CMK (cell line): ENCODE data around the gene MTMR10.

Experiments
- DNase-seq: peaks from one replicate; pipeline ENCODE4 v3.0.0-alpha.2; 2010; ENCODE audit warnings: low read depth

MTMR10 gene

DNA sequence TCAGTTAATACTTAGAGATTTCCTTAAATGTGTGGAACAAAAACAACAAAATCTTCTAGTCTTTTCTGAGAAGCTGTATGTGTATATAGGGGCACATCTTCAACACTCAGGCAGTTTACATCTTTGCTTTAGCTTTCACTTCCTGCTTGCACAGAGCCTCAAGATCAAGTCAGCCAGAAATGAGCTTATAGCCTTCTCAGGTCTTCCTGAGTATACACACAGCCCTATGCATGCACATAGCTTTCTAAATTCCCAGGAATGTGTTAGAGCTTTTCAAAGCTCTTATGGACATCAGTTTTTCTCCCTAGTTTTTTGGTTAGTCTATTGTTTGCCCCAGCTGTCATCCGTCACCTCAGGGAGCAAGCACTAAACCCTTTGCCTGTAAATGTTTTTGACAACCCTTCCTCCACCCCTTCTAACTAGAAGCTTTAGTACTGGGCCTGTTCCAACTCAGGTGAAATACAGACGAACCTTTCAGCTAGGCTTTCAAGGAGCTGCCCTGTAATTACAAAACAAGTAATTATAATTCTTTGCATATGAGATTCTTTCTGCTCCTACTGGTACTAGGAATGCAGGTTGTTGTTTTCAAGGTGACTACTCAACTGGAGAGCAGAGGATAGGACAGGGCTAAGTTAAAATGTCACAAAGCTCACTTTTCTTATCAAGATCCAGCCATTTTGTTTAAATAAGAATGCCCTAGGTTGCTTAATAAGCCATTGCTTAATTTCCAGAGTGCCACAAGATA is 22.6 kb upstream of the MTMR10 start:
- no peak for DNase-seq

GRCh38 chr15:31012455-31012854 is 21.0 kb upstream of the MTMR10 start:
- DNase-seq: no peak

DNA sequence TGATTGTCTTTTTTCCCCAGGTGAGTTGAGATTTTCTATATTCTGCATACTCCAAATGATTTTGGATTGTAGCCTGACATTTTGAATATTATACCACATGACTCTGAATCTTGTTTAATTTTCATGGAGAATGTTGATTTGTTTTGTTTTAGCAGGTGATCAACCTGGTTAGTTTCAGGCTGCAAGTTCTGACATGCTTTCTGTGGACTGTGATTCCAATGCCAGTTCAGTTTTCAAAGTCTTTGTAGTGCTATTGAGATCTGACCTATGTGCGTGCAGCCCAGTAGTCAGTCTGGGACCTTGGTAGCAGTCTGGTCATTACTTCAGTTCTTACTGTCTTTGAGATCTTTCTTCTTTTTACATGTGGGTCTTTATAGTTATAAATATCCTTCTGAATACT is 18.6 kb upstream of the MTMR10 start:
- no peak for DNase-seq

DNA sequence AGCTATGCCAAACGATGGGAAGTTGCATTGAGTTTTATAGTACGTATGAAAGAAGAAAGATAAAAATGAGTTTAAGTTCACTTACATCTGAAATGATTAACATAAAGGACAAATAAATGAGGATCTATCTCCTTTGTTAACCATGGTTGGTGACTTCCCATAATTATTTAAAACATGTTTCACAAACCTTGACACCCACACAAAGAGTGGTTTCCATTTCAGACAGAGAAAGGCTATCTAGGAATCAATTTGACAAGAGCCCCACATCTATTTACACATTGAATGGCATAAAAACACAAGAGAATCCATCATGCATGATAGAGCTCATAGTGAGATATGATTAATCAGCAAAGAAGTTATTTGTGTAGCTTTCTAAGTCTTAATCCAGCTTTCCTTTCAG is 14.2 kb upstream of the MTMR10 start:
- DNase-seq: no peak

DNA sequence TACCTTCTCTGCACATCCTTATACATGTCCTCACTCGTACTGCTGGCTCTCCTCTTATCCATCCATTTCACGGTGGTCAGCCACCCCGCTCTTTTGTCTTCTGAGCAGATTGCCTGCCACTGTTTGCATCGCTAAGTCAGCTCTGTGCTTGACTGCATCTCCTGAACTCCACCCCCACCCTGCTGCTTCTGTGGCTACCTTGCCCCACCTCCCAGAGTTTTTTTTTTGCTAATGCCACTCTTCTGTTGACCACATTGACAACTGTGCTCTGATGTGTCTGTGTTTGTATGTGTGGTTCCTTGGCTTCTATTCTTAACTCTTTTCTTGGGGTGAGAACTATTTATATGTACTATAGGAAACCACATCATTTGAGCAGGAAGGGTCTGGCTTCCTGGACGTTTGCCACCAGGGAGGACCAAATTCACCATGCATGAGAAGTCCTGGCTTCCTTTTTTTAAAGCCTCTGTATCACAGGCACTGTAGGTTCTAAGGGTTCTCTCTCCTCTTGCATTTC is 12.8 kb upstream of the MTMR10 start:
- DNase-seq: peak; percentile 69

GRCh38 chr15:31001702-31002101 is 10.3 kb upstream of the MTMR10 start:
- no peak for DNase-seq

DNA sequence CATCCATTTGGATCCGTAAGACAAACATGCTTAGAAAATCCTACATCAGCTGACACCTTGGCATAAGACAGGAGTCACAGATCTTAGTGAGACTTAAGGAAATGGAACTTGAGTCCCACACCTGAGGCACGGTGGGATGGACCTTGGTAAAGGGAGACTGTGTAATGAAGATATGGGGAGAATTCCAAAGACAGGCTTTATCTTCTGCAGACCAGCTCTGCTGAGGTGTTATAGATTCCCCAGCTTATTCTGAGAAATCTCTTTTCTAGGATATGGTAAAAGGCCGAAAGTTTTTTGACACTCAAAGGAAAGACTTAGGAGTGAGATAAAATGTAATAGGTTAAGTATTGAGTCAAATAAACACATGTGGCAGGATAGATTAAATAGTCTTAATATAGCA is 8.3 kb upstream of the MTMR10 start:
- no peak for DNase-seq

DNA sequence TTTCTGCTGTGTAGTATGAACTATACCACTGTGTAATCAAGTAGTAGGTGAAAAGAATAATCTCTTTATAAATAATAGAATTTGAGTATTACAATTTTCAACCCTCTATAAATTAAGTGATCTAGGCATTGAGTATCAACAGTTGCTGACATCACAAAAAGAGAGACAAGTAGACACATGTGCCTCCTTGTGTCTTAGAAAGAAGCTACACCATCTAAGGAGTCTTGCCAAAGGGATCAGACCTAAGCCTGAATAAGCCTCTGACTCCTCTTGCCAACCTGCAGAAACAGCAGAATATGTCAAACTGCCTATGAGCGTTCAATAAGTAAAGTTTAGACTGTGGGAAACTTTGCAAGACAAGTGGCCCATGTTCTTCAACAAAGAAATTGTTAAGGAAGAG is 5.8 kb upstream of the MTMR10 start:
- DNase-seq: no peak

DNA sequence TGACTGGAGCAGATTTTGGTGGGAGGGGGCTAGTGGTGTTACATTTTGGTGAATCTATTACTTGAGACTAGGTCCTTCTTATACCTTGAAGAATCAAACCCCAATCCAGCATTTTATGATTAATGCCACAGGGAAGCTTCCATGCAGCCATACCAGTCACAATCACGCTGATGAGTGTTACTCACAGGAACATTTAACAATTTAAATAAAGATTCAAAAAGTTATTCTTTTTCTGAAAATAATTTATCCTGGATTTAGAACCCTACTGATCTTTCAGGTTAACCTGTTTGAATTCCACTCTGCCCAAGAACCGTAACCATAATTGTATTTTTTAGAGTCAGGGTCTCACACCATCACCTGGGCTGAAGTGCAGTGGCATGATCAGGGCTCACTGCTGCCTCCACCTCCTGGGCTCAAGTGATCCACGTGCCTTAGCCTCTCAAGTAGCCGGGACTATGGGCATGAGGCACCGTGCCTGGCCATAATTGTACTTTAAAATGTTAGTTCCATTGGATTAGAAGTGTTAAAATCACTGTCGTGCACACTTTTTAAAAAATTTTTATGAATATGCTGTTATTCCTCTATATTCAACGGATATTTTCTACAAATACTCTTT is 929 bp upstream of the MTMR10 start:
- DNase-seq: no peak

DNA sequence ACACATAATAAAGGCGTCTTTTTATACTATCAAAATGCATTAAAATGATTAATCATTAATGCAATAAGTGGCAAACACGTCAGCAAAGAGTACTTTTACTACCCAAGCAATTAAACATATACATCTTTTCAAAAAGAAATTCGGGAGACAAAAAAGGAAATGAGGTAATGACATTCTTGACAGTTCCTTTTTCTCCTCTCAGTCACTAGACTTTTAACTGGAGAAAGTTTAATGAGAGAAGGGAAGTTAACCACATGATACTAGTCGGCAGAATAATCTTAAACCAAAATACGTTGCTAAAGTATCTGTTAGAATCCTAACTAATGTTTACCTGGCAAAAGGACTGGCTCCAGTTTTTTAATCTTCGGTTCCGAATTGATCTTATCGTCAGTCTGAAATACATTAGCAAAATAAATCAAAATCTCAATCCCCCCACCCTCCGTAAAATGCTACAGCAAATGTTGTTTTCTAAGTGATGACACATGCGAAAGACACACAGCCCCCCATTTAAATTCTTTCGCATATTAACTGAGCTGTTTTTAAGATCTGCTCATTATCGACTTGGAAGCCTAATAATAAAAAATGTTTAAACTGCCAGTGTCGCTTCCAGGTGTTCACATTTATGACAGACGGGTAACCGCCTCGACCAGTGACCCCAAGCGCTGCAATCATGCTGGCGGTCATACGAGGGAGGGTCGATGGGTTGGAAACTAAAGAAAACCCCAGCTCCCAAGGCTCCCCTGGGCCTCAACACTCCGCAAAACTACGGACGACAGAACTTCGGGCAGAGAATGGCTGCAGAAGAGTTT is 778 bp downstream of the MTMR10 start:
- no peak for DNase-seq

DNA sequence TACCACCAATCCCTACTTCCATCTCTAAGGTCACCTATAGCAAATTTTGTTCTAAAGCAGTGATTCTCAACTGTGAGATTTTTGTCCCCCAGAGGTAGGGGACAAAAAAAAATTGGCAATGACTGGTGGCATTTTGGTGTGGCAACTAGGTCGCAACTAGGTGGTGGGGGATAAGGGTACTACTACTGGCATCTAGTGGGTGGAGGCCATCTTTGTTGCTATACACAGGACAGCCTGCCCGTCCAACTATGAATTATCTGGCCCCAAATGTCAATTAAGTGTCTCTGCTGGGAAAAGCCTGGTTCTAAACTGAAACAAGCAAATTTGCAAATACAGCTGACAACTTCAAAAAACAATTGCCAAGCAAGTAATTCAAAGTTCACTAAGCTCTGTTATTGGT is 1.4 kb downstream of the MTMR10 start:
- no peak for DNase-seq

GRCh38 chr15:30985081-30985531 is 6.3 kb downstream of the MTMR10 start:
- no peak for DNase-seq

GRCh38 chr15:30984542-30984941 is 6.9 kb downstream of the MTMR10 start:
- no peak for DNase-seq

DNA sequence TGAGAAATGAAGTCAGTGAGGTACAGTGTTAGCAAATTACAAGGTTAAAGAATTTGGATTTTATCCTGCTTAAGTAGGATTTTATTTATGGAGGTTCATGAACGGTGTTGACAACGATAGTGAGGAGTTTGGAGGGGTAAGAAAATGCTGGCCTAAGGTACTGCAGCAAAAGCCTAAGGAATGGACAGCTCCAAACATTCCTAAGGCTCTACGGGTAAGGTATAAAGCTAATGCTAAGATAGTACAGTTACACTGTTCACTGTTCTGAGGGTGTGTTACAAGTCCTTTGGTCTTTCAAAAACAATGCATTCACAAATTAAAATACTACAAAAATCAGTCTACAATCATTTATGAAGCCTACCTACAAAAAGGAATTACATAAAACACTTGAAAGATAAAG is 7.3 kb downstream of the MTMR10 start:
- DNase-seq: no peak

GRCh38 chr15:30979457-30979856 is 12.0 kb downstream of the MTMR10 start:
- no peak for DNase-seq

- no peak for DNase-seq
Observed at GRCh38 chr15:30978328-30978727, 13.1 kb downstream of the MTMR10 start.

DNA sequence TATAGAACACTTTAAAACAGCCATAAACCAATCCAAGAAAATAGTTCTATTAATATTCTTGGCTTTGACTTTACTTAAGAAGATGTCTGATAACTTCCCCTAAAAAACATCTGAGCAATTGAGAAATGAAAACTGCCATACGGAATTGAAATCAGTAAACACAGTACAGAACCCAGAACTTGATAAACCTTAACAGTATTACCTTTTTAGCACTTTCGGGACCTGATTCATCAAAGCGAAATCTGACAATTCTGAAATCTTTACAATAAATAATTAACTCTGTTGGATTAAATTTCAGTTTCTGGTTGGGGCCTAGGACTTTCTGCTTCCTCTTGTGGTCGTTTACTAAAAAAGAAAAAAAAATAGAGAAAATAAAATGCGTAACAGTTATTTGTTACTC is 17.3 kb downstream of the MTMR10 start:
- DNase-seq: no peak

DNA sequence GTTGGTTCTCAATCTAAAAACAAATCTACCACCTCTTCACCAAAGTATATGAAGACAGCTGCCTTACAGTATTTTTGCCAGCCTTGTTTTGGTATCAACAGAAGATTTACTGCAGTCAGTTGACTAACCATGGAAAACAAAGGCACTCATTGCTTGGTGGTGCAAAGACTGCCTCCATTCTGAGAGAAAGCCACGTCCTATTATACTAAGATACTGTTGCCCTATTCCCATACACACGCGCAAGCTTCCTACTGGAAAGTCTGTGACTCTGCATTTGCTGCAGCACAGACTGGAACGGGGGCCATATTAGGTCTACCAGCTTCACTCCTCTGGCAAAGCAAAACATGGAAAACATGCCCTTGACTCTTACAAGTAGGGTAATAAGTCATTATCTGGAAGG is 18.0 kb downstream of the MTMR10 start:
- DNase-seq: no peak

- no peak for DNase-seq
Observed at GRCh38 chr15:30969724-30970123, 21.7 kb downstream of the MTMR10 start.

DNA sequence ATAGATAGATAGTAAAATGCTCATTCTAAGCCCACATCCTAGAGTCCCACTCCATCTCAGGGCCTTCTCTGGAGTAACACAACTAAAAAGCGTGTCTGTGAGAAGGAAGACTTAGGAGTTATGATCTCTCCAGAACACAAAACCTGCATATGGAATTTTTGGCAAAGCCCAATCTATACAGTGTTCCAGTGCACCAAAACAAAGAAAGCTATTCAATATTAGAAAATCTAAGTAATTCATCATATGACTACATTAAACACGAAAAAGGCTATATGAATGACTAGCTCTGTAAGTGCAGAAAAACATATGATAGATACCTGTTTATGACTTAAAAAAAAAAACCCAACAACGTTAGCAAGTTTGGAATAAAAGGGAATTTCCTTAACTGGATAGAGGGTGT is 27.7 kb downstream of the MTMR10 start:
- no peak for DNase-seq

DNA sequence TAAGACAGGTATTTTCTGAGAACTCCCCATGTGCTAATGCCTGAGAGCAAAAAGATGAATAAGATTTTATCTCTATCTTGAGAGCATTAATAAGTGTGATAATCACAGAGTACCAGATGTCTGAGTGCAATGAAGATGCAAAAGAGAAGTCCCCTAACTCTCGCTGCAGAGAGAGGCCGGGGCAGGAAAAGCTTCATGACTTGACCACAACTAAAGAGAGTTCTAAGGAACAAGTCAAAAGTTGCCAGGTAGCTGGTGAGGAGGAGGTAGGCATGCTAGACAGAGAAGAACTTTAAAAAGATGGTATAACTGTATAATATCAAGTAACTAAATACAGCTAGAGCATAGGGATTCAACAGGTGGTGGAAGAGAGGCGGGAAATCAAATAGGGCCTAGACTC is 28.8 kb downstream of the MTMR10 start:
- DNase-seq: no peak

DNA sequence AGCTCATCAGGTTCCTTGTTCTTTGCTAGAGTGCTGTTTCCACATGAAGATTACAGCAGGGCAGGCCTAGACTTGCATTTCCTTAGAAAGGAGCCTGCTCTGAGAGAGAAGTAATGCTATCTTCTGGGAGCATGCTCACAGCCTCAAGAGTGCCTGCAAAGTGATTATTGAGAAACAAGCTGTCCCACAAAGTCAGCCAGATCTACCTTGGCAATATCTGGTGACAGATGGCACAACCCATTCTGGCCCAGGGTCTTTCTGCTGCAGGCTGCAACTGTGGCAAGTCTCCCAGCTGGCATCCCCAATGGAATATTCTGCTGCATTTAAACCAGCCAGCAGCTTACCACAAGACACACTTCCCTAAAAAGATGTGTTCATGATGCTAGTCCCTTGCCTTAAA is 29.3 kb downstream of the MTMR10 start:
- no peak for DNase-seq

GRCh38 chr15:30958219-30958618 is 33.2 kb downstream of the MTMR10 start:
- DNase-seq: no peak
